OCI-LY1 (cell line): ENCODE results near the gene SNTG2.

Experiments
- EZH2 ChIP-seq: fragments of 200-600 bp; sonication (generic), shearing (Covaris generic); IDR thresholded peaks from 2 replicates; pipeline ENCODE4 v1.8.0; 2017; ENCODE audit warnings: borderline replicate concordance, mixed run types, mild to moderate bottlenecking, antibody characterized with exemption, low read length, moderate library complexity, mixed read lengths
- TF ChIP-seq, protein P1 (sequence below): fragments of 200-600 bp; sonication (generic), shearing (Covaris generic); IDR thresholded peaks from 2 replicates; pipeline ENCODE4 v1.5.1; 2017; ENCODE audit warnings: mild to moderate bottlenecking, antibody characterized with exemption, low read length, moderate library complexity, mixed read lengths

- TF ChIP-seq EZH2: no peak
- TF ChIP-seq, protein P1, sequence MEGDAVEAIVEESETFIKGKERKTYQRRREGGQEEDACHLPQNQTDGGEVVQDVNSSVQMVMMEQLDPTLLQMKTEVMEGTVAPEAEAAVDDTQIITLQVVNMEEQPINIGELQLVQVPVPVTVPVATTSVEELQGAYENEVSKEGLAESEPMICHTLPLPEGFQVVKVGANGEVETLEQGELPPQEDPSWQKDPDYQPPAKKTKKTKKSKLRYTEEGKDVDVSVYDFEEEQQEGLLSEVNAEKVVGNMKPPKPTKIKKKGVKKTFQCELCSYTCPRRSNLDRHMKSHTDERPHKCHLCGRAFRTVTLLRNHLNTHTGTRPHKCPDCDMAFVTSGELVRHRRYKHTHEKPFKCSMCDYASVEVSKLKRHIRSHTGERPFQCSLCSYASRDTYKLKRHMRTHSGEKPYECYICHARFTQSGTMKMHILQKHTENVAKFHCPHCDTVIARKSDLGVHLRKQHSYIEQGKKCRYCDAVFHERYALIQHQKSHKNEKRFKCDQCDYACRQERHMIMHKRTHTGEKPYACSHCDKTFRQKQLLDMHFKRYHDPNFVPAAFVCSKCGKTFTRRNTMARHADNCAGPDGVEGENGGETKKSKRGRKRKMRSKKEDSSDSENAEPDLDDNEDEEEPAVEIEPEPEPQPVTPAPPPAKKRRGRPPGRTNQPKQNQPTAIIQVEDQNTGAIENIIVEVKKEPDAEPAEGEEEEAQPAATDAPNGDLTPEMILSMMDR: no peak
These were observed 21.5 kb upstream of the SNTG2 start for GRCh38 chr2:929011-929735.
